Osteoblast (primary cell): ENCODE measurements around the gene RAB8A. TPM values are rescaled to one million over a fixed set of nuclear protein-coding genes. Genes with fewer than 3 reads are reported as not detected.
"Not testable (repeated sequence)": the region's sequence is repeated elsewhere in the genome, so short reads cannot be mapped to it uniquely, and the experiment has no call there.

ENCODE experiments used
- DNase-seq: peaks from one replicate; pipeline ENCODE4 v3.0.0; 2011; ENCODE audit warnings: low spot score, mixed read lengths; ENCODE audit not compliant: insufficient read length; ENCODE audit errors: missing footprints
- H2AFZ ChIP-seq: 2 replicates; pipeline ENCODE4 v1.6.0; 2011; ENCODE audit warnings: mild to moderate bottlenecking, low read length
- H3K27ac ChIP-seq: 2 replicates; pipeline ENCODE4 v1.5.1; 2011; ENCODE audit warnings: mild to moderate bottlenecking, low read depth, low read length, moderate library complexity
- H3K27me3 ChIP-seq: 2 replicates; pipeline ENCODE4 v1.6.0; 2012; ENCODE audit warnings: mild to moderate bottlenecking, control low read depth, inconsistent platforms, low read length, moderate library complexity; ENCODE audit not compliant: insufficient read depth
- H3K36me3 ChIP-seq: 2 replicates; pipeline ENCODE4 v1.5.1; 2011; ENCODE audit warnings: mild to moderate bottlenecking, low read length, control low read depth, moderate library complexity; ENCODE audit not compliant: insufficient read depth
- H3K4me1 ChIP-seq: 2 replicates; pipeline ENCODE4 v1.5.1; 2011; ENCODE audit warnings: mild to moderate bottlenecking, low read length, control low read depth, moderate library complexity; ENCODE audit not compliant: insufficient read depth
- H3K4me2 ChIP-seq: 2 replicates; pipeline ENCODE4 v1.6.0; 2011; ENCODE audit warnings: mild to moderate bottlenecking, low read length; ENCODE audit not compliant: insufficient read depth
- H3K4me3 ChIP-seq: fragments of 200-600 bp; sonication (generic); 3 replicates; pipeline ENCODE4 v1.5.1; 2012; ENCODE audit warnings: mild to moderate bottlenecking, low read length, inconsistent platforms; ENCODE audit not compliant: insufficient read depth
- H3K79me2 ChIP-seq: 2 replicates; pipeline ENCODE4 v1.6.0; 2012; ENCODE audit warnings: mild to moderate bottlenecking, low read length, control low read depth, inconsistent platforms; ENCODE audit not compliant: insufficient read depth
- H3K9me3 ChIP-seq: 2 replicates; pipeline ENCODE4 v1.5.1; 2011; ENCODE audit warnings: low read depth, low read length, control low read depth
- H4K20me1 ChIP-seq: 2 replicates; pipeline ENCODE4 v1.6.0; 2012; ENCODE audit warnings: mild to moderate bottlenecking, low read length, control low read depth; ENCODE audit not compliant: insufficient read depth
- CTCF ChIP-seq: IDR thresholded peaks from 2 replicates; pipeline ENCODE4 v1.5.1; 2011; ENCODE audit warnings: mild to moderate bottlenecking, low read depth, low read length, moderate library complexity; ENCODE audit errors: extremely low read depth
- total RNA-seq: library from RNA; depleted of rRNA; stranded (reverse); fragments of >200 nt; gene quantifications from 2 replicates; pipeline ENCODE4 v1.2.3, GENCODE V29; 2012

RAB8A gene
- total RNA-seq, 1 donor, result 68.8 TPM

- H3K4me2 ChIP-seq, result no peak overlapping the region
- peaks cover 94% of the 10 kb centered on the region for H3K36me3 ChIP-seq
- TF ChIP-seq CTCF, result no peak
- DNase-seq, result no peak
- H4K20me1 ChIP-seq, result peaks cover 85% of the 10 kb centered on the region
- H3K79me2 ChIP-seq, result peaks cover 99% of the 10 kb centered on the region
- no peaks in the 10 kb centered on the region for H3K27me3 ChIP-seq
- H2AFZ ChIP-seq, result no peak overlapping the region
- H3K4me1 ChIP-seq, result peaks cover 26% of the 10 kb centered on the region
- no peak overlapping the region for H3K4me3 ChIP-seq
- peak overlapping the region; percentile 38 for H3K27ac ChIP-seq
- H3K9me3 ChIP-seq, result no peaks in the 10 kb centered on the region
These were observed 27.5 kb upstream of the RAB8A start for GRCh38 chr19:16084067-16084685.

- Histone ChIP-seq H3K4me3 (no peak overlapping the region), H4K20me1 (peaks cover 87% of the 10 kb centered on the region), H3K4me2 (no peak overlapping the region), H2AFZ (no peak overlapping the region), H3K79me2 (peaks cover 99% of the 10 kb centered on the region), H3K9me3 (no peaks in the 10 kb centered on the region), H3K27me3 (no peaks in the 10 kb centered on the region), H3K27ac (peak overlapping the region; percentile 38), H3K36me3 (peaks cover 99% of the 10 kb centered on the region), H3K4me1 (peaks cover 16% of the 10 kb centered on the region)
- no peak for TF ChIP-seq CTCF
- no peak for DNase-seq
These were observed 26.6 kb upstream of the RAB8A start for GRCh38 chr19:16085115-16085514.

- not testable (repeated sequence) for H3K9me3 ChIP-seq
- Histone ChIP-seq H4K20me1 (peaks cover 80% of the 10 kb centered on the region), H3K36me3 (peaks cover 100% of the 10 kb centered on the region)
These were observed 24.3 kb upstream of the RAB8A start for GRCh38 chr19:16087404-16087803.

GRCh38 chr19:16087940-16088339 is 23.7 kb upstream of the RAB8A start:
- Histone ChIP-seq H3K79me2 (peaks cover 96% of the 10 kb centered on the region), H3K4me2 (no peak overlapping the region), H3K36me3 (peaks cover 100% of the 10 kb centered on the region), H3K9me3 (no peaks in the 10 kb centered on the region), H3K27ac (no peak overlapping the region), H4K20me1 (peaks cover 79% of the 10 kb centered on the region), H3K27me3 (no peaks in the 10 kb centered on the region), H2AFZ (no peak overlapping the region), H3K4me3 (no peak overlapping the region), H3K4me1 (peaks cover 6% of the 10 kb centered on the region)
- no peak for TF ChIP-seq CTCF
- DNase-seq, result no peak

More at GRCh38 chr19:16087404-16087803, 24.3 kb upstream of the RAB8A start:
- H3K27me3 ChIP-seq, H3K4me1 ChIP-seq, H3K4me3 ChIP-seq, H2AFZ ChIP-seq, H3K27ac ChIP-seq, DNase-seq, H3K4me2 ChIP-seq: not testable (repeated sequence)
- H3K79me2 ChIP-seq, result peaks cover 98% of the 10 kb centered on the region
